GM12878 (cell line): Measurements from ENCODE around the gene MPV17. TPM values are rescaled to one million over a fixed set of nuclear protein-coding genes. Genes with fewer than 3 reads are reported as not detected.

ENCODE experiments used
- ATAC-seq: fragments of 200-7000 bp; cut with Tn5 transposase; 3 replicates; pipeline ENCODE4 v1.9.1; 2020; ENCODE audit warnings: mild to moderate bottlenecking, moderate library complexity
- BruUV-seq: library from RNA; stranded (reverse); fragments of 400-500 nt; replicated peaks from 2 replicates; lab custom pipeline; 2021; lab: Mats Ljungman, UMichigan
- CTCF ChIA-PET: fragments of 300-600 bp; sonication (Branson Sonifier 250); formaldehyde crosslinking; extraction: SDS; loops from one replicate; lab custom pipeline; 2021; ENCODE audit warnings: inconsistent platforms; lab: Yijun Ruan, JAX
- POLR2A ChIA-PET: fragments of 350-600 bp; formaldehyde crosslinking; extraction: SDS; loops from one replicate; lab custom pipeline; 2021; ENCODE audit warnings: inconsistent platforms; lab: Charles Lee
- RAD21 ChIA-PET: fragments of 300-600 bp; sonication (Branson Sonifier 250); formaldehyde crosslinking; loops from one replicate; lab custom pipeline; 2023; ENCODE audit warnings: antibody characterized with exemption; ENCODE audit not compliant: unreplicated experiment; lab: Charles Lee
- SMC1A ChIA-PET: fragments of 300-600 bp; sonication (Branson Sonifier 250); formaldehyde crosslinking; loops from one replicate; lab custom pipeline; 2023; ENCODE audit not compliant: unreplicated experiment, uncharacterized antibody; lab: Charles Lee
- DNase-seq: peaks from one replicate; pipeline ENCODE4 v3.0.0-alpha.2; 2011; ENCODE audit warnings: low read depth, low spot score
- FAIRE-seq: peaks from 3 replicates; lab custom pipeline; 2011; peaks lifted over from hg19 to GRCh38; lab: Jason Lieb, UNC
- H2AFZ ChIP-seq: 2 replicates; pipeline ENCODE4 v1.6.0; 2011; ENCODE audit warnings: low read depth, low read length, control low read depth; ENCODE audit not compliant: control insufficient read depth
- H3K27ac ChIP-seq: 2 replicates; pipeline ENCODE4 v1.5.1; 2011; ENCODE audit warnings: control low read depth; ENCODE audit not compliant: control insufficient read depth, insufficient read depth
- H3K27me3 ChIP-seq, 2 experiments: replicated peaks in 1 of 2; 2 replicates each; pipeline versions ENCODE4 v1.6.0 to v1.6.1; 2011; ENCODE audit warnings: low read length in 1 of 2; ENCODE audit not compliant: control insufficient read depth in 2 of 2, insufficient read depth in 2 of 2
- H3K36me3 ChIP-seq, 2 experiments: 2 replicates each; pipeline ENCODE4 v1.5.1; 2011; ENCODE audit warnings: low read length in 1 of 2; ENCODE audit not compliant: control insufficient read depth in 2 of 2, insufficient read depth in 2 of 2
- H3K4me1 ChIP-seq: 2 replicates; pipeline ENCODE4 v1.6.1; 2011; ENCODE audit warnings: mild to moderate bottlenecking, low read length, moderate library complexity, mixed read lengths; ENCODE audit not compliant: control insufficient read depth, insufficient read depth
- H3K4me2 ChIP-seq: 2 replicates; pipeline ENCODE4 v1.6.0; 2011; ENCODE audit warnings: control low read depth; ENCODE audit not compliant: control insufficient read depth, insufficient read depth
- H3K4me3 ChIP-seq: fragments of 200-600 bp; sonication (generic); 2 replicates; pipeline ENCODE4 v1.5.1; 2016
- H3K79me2 ChIP-seq: 2 replicates; pipeline ENCODE4 v1.6.0; 2011; ENCODE audit warnings: low read length; ENCODE audit not compliant: control insufficient read depth, insufficient read depth
- H3K9ac ChIP-seq: 2 replicates; pipeline ENCODE4 v1.8.0; 2011; ENCODE audit warnings: low read length, control low read depth, mixed read lengths; ENCODE audit not compliant: control insufficient read depth, insufficient read depth
- H3K9me3 ChIP-seq: replicated peaks from 3 replicates; pipeline ENCODE4 v1.5.1; 2011; ENCODE audit warnings: mild to moderate bottlenecking, low read length; ENCODE audit not compliant: control insufficient read depth, insufficient read depth
- H4K20me1 ChIP-seq: 2 replicates; pipeline ENCODE4 v1.6.0; 2011; ENCODE audit not compliant: control insufficient read depth, insufficient read depth
- CBFB ChIP-seq: IDR thresholded peaks from 2 replicates; pipeline ENCODE4 v1.6.1; 2016; ENCODE audit warnings: antibody characterized with exemption, low read depth
- GABPA ChIP-seq: IDR thresholded peaks from 2 replicates; pipeline ENCODE4 v1.6.1; 2014; ENCODE audit warnings: antibody characterized with exemption, low read depth, mild to moderate bottlenecking, inconsistent platforms
- MXI1 ChIP-seq: fragments of 150-350 bp; IDR thresholded peaks from 2 replicates; pipeline ENCODE4 v1.6.1; 2011; ENCODE audit warnings: low read depth, mild to moderate bottlenecking, inconsistent platforms, low read length, improper control_type of control experiment
- NFYB ChIP-seq: IDR thresholded peaks from 2 replicates; pipeline ENCODE4 v1.6.1; 2011; ENCODE audit warnings: low read depth, mild to moderate bottlenecking, low read length, improper control_type of control experiment, moderate library complexity; ENCODE audit not compliant: insufficient read depth
- NR2C1 ChIP-seq: fragments of 450-650 bp; IDR thresholded peaks from 2 replicates; pipeline ENCODE4 v1.6.1; 2017; ENCODE audit warnings: antibody characterized with exemption, mild to moderate bottlenecking, moderate library complexity
- NR2C2 ChIP-seq: IDR thresholded peaks from 2 replicates; pipeline ENCODE4 v1.6.1; 2011; ENCODE audit warnings: borderline replicate concordance, low read depth; ENCODE audit not compliant: control insufficient read depth, insufficient read length
- RAD21 ChIP-seq: IDR thresholded peaks from 2 replicates; pipeline ENCODE4 v1.6.1; 2011; ENCODE audit warnings: mild to moderate bottlenecking, low read depth, low read length, moderate library complexity; ENCODE audit not compliant: insufficient read depth
- RBBP5 ChIP-seq: fragments of 200-600 bp; sonication (generic); conservative IDR thresholded peaks from 2 replicates; pipeline ENCODE4 v1.6.1; 2016
- SIX5 ChIP-seq: IDR thresholded peaks from 2 replicates; pipeline ENCODE4 v1.6.1; 2011; ENCODE audit warnings: mild to moderate bottlenecking, low read depth, low read length, moderate library complexity; ENCODE audit not compliant: severe bottlenecking
- SP1 ChIP-seq: IDR thresholded peaks from one replicate; pipeline ENCODE4 v1.6.1; 2011; ENCODE audit warnings: low read depth, low read length
- ZBED1 ChIP-seq: IDR thresholded peaks from 2 replicates; pipeline ENCODE4 v1.6.1; 2016; ENCODE audit warnings: borderline replicate concordance
- ZNF207 ChIP-seq: fragments of 450-650 bp; IDR thresholded peaks from 2 replicates; pipeline ENCODE4 v1.6.1; 2014; ENCODE audit warnings: antibody characterized with exemption, mild to moderate bottlenecking, borderline replicate concordance
- ZNF24 ChIP-seq: fragments of 450-650 bp; IDR thresholded peaks from 2 replicates; pipeline ENCODE4 v1.6.1; 2017; ENCODE audit warnings: antibody characterized with exemption, mild to moderate bottlenecking
- WGBS: methylation state at CpG from one replicate; pipeline ENCODE4 v1.1.6; 2016; ENCODE audit warnings: low lambda C conversion rate; ENCODE audit not compliant: insufficient replicate concordance, insufficient coverage; ENCODE audit errors: missing lambda C conversion rate; 5-methylcytosine and 5-hydroxymethylcytosine counted together
- in situ Hi-C: fragments of 300-500 bp; cut with MboI; formaldehyde crosslinking; loops from 9 replicates; pipeline ENCODE4 v1.14.3; 2018; ENCODE audit warnings: mixed read lengths
- intact Hi-C: fragments of 100-400 bp; cut with micrococcal nuclease; formaldehyde crosslinking; loops from one replicate; pipeline ENCODE4 v1.14.2; 2022; ENCODE audit not compliant: unreplicated experiment
- polyA plus RNA-seq, 11 experiments: library from polyadenylated mRNA; depleted of rRNA in 4 of 11; unstranded in 6 of 11; stranded (reverse) in 5 of 11; fragments of >200 nt; fragmentation: Nextera tagmentation in 4 of 11; fragmentation: Illumina TruSeq in 1 of 11; extraction: Ambion mirVana in 4 of 11; extraction: Trizol in 1 of 11; gene quantifications; 1 replicate in 1 of 11; 2 replicates in 10 of 11; pipeline versions ENCODE4 v1.2.1 to v1.2.3, GENCODE V29; 2011 to 2016; ENCODE audit warnings: inconsistent platforms in 2 of 11, missing spikeins in 2 of 11, low read depth in 1 of 11
- total RNA-seq, 4 experiments: library from RNA; depleted of rRNA in 3 of 4; stranded (reverse); fragments of >200 nt in 3 of 4; fragmentation: Illumina TruSeq in 1 of 4; extraction: Trizol in 1 of 4; gene quantifications; 2 replicates each; pipeline versions ENCODE4 v1.2.1 to v1.2.3, GENCODE V29; 2013 to 2021
- TF ChIP-seq, protein P1 (sequence below): IDR thresholded peaks from 2 replicates; pipeline ENCODE4 v1.6.1; 2011; ENCODE audit warnings: mild to moderate bottlenecking, low read depth, low read length, moderate library complexity; ENCODE audit not compliant: insufficient replicate concordance
- TF ChIP-seq, protein P2 (sequence below): IDR thresholded peaks from 2 replicates; pipeline ENCODE4 v1.6.1; 2012; ENCODE audit warnings: improper control_type of control experiment, low read depth, low read length; ENCODE audit not compliant: insufficient replicate concordance
- TF ChIP-seq, protein P3 (sequence below): fragments of 450-650 bp; formaldehyde crosslinking; IDR thresholded peaks from 2 replicates; pipeline ENCODE4 v1.4.0; 2022; ENCODE audit warnings: mild to moderate bottlenecking, moderate library complexity

The MPV17 gene
- total and polyA plus RNA-seq, 10 of the 15 experiments (the other 5 are each of a cell fraction or from before 2014, with no cell fraction given): 63.4 to 143 (median 89.0) TPM

DNA sequence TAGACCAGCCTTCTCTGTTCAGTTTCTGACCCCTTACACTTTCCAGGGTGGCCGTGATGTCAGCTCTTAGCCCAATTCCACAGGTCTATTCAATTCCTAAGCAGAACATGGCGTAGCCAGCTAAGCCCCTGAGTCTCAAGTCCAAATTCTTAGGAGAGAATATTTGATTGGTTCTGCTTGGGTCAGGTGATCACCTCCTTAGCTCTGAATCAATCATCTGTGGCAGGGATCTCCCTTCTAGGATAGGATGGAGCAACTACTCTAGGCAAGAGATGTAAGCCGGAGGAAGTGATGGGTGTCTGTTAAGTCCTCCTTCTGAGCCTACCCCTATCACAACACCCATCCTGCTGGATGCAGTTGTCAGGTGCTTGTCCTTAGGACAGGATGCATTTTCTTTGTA is 25.7 kb downstream of the MPV17 start:
- CTCF ChIA-PET: interaction anchor here (0.9 to 2.4 kb wide), 3 partner anchors 15 to 57 kb away, joined by 3 to 6 read pairs (median 3); partner anchors contain the start of gene TRIM54
- no TSS peak for BruUV-seq
- no peaks in the 10 kb centered on the region; a peak in 2 of 4 replicates for H3K27me3 ChIP-seq
- intact Hi-C loops (no loop called here), in situ Hi-C loops (no loop called here)
- no peak overlapping the region for H3K9ac ChIP-seq
- no peak overlapping the region for H2AFZ ChIP-seq
- no peak for ATAC-seq
- H3K4me3 ChIP-seq: no peak overlapping the region
- H3K36me3 ChIP-seq: no peaks in the 10 kb centered on the region
- H3K4me1 ChIP-seq: no peaks in the 10 kb centered on the region
- WGBS: 30% methylated on average over 3 of the region's 3 CpGs
- POLR2A ChIA-PET: no interaction called here
- no peak overlapping the region for H3K4me2 ChIP-seq
- FAIRE-seq: no peak
- DNase-seq: no peak
- SMC1A ChIA-PET: interaction anchor here (1.6 kb wide), 1 partner anchor 198 kb away, joined by 4 read pairs; no protein-coding TSS in a partner anchor
- H3K27ac ChIP-seq: no peak overlapping the region
- RAD21 ChIA-PET: no interaction called here
- H3K9me3 ChIP-seq: no peaks in the 10 kb centered on the region
- no peaks in the 10 kb centered on the region for H3K79me2 ChIP-seq
- no peaks in the 10 kb centered on the region for H4K20me1 ChIP-seq
- TF ChIP-seq NR2C2: no peak
- TF ChIP-seq, protein P1, sequence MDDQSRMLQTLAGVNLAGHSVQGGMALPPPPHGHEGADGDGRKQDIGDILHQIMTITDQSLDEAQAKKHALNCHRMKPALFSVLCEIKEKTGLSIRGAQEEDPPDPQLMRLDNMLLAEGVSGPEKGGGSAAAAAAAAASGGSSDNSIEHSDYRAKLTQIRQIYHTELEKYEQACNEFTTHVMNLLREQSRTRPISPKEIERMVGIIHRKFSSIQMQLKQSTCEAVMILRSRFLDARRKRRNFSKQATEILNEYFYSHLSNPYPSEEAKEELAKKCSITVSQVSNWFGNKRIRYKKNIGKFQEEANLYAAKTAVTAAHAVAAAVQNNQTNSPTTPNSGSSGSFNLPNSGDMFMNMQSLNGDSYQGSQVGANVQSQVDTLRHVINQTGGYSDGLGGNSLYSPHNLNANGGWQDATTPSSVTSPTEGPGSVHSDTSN: no peak
- TF ChIP-seq, protein P2, sequence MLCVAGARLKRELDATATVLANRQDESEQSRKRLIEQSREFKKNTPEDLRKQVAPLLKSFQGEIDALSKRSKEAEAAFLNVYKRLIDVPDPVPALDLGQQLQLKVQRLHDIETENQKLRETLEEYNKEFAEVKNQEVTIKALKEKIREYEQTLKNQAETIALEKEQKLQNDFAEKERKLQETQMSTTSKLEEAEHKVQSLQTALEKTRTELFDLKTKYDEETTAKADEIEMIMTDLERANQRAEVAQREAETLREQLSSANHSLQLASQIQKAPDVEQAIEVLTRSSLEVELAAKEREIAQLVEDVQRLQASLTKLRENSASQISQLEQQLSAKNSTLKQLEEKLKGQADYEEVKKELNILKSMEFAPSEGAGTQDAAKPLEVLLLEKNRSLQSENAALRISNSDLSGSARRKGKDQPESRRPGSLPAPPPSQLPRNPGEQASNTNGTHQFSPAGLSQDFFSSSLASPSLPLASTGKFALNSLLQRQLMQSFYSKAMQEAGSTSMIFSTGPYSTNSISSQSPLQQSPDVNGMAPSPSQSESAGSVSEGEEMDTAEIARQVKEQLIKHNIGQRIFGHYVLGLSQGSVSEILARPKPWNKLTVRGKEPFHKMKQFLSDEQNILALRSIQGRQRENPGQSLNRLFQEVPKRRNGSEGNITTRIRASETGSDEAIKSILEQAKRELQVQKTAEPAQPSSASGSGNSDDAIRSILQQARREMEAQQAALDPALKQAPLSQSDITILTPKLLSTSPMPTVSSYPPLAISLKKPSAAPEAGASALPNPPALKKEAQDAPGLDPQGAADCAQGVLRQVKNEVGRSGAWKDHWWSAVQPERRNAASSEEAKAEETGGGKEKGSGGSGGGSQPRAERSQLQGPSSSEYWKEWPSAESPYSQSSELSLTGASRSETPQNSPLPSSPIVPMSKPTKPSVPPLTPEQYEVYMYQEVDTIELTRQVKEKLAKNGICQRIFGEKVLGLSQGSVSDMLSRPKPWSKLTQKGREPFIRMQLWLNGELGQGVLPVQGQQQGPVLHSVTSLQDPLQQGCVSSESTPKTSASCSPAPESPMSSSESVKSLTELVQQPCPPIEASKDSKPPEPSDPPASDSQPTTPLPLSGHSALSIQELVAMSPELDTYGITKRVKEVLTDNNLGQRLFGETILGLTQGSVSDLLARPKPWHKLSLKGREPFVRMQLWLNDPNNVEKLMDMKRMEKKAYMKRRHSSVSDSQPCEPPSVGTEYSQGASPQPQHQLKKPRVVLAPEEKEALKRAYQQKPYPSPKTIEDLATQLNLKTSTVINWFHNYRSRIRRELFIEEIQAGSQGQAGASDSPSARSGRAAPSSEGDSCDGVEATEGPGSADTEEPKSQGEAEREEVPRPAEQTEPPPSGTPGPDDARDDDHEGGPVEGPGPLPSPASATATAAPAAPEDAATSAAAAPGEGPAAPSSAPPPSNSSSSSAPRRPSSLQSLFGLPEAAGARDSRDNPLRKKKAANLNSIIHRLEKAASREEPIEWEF: no peak
- TF ChIP-seq RBBP5: no peak
- TF ChIP-seq MXI1: no peak
- TF ChIP-seq, protein P3, sequence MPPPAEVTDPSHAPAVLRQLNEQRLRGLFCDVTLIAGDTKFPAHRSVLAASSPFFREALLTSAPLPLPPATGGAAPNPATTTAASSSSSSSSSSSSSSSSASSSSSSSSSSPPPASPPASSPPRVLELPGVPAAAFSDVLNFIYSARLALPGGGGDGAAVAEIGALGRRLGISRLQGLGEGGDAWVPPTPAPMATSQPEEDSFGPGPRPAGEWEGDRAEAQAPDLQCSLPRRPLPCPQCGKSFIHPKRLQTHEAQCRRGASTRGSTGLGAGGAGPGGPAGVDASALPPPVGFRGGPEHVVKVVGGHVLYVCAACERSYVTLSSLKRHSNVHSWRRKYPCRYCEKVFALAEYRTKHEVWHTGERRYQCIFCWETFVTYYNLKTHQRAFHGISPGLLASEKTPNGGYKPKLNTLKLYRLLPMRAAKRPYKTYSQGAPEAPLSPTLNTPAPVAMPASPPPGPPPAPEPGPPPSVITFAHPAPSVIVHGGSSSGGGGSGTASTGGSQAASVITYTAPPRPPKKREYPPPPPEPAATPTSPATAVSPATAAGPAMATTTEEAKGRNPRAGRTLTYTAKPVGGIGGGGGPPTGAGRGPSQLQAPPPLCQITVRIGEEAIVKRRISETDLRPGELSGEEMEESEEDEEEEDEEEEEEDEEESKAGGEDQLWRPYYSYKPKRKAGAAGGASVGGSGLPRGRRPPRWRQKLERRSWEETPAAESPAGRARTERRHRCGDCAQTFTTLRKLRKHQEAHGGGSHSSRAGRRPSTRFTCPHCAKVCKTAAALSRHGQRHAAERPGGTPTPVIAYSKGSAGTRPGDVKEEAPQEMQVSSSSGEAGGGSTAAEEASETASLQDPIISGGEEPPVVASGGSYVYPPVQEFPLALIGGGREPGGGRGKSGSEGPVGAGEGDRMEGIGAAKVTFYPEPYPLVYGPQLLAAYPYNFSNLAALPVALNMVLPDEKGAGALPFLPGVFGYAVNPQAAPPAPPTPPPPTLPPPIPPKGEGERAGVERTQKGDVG (CRISPR knock-in tag): no peak
- no peak for TF ChIP-seq SIX5
- no peak for TF ChIP-seq ZNF207
- no peak for TF ChIP-seq ZNF24
- TF ChIP-seq CBFB: no peak
- no peak for TF ChIP-seq ZBED1
- TF ChIP-seq SP1: no peak
- no peak for TF ChIP-seq NFYB
- TF ChIP-seq RAD21: no peak
- TF ChIP-seq GABPA: no peak
- no peak for TF ChIP-seq NR2C1
